Renal cortical epithelial cell (primary cell): ENCODE measurements around the gene TM4SF18. TPM values are rescaled to one million over a fixed set of nuclear protein-coding genes. Genes with fewer than 3 reads are reported as not detected.

Experiments used
- DNase-seq: peaks from one replicate; pipeline ENCODE4 v3.0.0-alpha.2; 2011; ENCODE audit warnings: low read depth
- total RNA-seq: library from RNA; depleted of rRNA; stranded (reverse); fragments of >200 nt; gene quantifications from 2 replicates; pipeline ENCODE4 v1.2.3, GENCODE V29; 2014

Gene TM4SF18
- total RNA-seq, 1 donor from 2014 or later: 11.9 TPM

DNA sequence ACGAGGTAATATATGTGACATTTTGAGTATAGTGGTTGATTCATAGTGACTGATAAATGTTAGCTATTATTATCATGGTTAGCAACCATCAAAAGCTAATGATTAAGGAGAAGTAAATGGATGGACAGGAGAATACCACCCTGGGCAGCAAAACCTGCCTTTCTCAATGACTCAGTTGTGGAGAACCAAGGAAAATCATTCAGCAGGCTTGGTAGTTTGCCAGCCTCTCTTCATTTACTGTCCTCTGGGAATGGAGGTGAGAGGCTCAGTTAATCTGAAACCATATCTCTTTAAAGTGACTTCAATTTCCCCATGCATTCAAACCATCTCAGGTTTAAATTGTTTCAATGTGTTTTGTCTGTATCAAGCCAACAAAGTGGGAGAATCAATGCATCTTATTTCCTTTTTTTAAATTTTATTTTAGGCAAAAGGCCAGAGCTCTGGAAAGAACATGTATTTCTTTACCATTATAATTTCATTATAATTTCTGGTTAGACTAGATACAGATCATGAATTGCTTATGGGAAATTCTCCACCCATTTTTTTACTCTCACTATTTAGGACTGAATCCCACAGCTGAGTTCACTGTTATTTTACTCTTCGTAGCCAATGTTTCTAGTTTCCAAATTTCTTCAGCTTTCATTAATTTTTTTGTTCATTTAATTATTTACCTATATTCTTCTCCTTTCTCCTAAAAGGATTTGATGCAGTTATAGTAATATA lies 2.7 kb downstream of the TM4SF18 start:
- DNase-seq: peak; percentile 85

DNA sequence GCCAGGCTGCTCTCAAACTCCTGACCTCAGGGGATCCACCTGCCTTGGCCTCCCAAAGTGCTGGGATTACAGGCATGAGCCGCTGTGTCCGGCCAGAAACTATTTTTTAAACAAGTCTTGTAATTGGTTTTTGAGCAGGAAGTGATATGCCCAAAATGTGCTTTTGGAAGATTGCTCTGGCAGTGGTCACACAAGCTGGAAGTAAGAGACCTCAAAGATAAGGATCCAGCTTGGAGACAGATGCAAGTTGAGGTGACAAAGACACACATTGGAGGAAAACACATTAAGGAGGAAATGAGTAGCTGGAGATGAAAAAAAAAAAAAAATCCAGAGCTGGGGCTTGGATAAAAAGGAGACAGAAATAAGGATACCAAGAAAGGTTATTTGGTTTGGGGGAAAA lies 6.3 kb downstream of the TM4SF18 start:
- no peak for DNase-seq

DNA sequence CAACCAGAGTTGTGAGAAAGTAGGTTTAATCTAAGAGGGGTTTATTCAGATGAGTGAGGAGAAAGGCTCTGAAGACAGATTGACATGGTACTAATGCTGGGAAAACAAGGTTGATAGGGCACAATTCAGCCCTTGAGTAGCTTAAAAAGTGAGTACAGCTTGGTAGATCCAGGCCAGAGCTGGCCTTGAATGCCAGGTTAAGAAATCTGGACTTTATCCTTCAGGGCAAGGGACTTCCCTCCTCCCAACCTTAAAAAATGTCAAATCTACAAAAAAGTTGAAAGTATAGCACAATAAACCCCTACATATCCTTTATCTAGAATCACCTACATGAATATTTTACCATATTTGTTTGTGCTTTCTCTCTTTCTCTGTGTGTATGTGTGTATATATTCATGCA lies 7.9 kb downstream of the TM4SF18 start:
- no peak for DNase-seq

DNA sequence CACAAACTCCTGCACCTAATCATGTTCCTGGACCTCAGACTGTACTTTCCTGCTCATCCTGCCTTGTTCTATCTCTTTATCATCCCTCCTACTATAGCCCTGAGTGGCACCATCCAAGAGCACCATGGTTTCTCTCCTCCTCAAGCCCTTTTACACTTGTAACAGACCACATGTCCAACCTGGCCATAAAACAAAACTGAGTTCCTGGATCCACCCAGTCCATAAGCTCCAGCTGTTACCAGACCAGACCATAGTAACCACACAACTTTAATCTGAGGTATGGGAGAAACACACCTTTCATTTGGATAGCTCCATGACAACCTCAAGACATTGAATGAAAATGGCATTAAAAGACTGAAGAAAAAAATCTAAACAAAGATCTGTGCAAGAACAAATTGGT lies 9.1 kb downstream of the TM4SF18 start:
- DNase-seq: no peak

DNA sequence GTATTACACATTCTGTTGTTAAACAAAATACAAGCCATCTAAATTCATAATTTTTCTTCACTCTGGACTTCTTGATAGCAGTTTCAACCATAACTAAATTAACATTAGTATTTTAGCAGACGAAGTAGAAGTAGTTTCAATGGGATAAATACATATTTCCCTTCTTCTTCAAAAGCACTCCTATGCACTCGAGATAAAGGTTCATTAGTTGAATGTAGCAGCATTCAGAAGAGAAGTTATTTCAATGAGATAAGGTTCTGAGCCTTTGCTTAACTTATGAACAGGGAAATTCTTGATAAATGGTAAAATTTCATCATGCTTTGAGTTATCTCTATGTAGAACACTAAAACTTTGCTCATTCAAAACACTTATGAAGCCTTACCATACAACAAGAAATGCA lies 11.8 kb downstream of the TM4SF18 start:
- no peak for DNase-seq

DNA sequence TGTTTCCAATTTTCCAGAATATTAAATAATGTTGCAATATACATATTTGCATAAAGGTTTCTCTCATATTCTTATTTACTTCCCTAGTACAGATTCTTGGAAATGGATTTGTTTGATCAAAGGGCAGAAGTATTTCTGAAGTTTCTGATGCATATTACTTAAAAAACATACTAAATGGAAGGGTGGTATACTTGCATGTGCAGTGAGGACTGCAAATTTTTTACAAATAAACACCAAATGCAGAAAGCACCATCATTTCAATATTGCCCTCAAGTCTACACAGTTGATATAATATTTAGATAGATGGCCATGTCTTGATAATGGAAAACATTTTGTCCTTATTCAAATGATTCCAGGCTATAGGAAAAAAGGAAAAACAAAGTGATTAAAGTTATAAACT lies 12.3 kb downstream of the TM4SF18 start:
- DNase-seq: no peak

DNA sequence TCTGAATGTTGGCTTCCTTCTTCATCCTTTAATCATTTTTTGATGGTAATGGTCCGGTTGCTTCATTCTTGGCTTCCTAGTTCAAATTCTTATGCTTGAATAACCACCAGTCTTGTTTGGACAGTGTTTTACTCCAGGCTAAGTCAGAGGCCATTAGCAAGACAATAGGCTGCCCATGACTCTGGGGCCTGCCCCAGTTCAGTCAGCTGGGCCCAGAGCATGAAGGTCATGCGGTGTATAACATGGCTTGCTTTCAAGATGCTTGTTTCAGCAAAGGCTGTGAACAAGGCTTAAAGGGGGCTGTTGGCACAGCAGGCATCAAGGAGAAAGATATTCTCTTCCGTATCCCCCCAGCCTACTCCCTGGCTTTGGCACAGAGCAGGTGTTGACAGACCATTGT lies 13.7 kb downstream of the TM4SF18 start:
- DNase-seq: peak; percentile 92

DNA sequence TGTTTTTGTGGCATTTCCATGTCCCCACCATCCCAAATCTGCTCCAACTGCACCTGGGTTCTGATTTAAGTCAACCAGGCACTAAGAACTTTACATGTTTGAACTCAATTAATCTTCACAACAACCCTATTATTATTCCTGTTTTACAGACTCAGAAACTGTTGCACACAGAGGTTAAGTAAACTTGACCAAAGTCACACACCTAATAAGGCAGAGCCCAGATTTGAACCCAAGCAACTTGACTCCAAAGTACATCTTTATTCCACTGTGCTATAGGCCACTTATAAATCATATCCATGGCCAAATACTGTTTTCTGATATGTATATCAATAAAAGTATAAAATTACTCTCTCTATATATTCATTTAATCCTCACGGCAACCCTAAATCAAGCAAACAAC lies 16.4 kb downstream of the TM4SF18 start:
- no peak for DNase-seq

DNA sequence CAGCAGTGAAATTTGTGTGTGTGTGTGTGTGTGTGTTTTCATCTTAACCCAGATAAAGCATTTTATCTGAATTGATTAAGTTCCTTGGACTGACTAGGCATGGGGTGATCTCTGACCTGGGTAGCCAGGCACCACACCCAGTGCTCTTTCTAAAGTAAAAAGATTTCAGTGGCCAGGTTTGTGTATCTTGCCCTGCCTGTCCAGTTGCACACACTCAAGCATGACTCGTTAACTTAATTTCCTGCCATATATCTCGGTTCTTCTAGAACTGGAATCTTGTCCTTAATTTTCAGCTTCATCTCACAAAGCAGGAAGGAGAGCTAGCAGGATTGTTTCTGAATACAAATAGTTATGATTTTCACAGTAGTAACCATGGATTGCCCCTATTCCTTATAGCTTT lies 17.0 kb downstream of the TM4SF18 start:
- DNase-seq: no peak

DNA sequence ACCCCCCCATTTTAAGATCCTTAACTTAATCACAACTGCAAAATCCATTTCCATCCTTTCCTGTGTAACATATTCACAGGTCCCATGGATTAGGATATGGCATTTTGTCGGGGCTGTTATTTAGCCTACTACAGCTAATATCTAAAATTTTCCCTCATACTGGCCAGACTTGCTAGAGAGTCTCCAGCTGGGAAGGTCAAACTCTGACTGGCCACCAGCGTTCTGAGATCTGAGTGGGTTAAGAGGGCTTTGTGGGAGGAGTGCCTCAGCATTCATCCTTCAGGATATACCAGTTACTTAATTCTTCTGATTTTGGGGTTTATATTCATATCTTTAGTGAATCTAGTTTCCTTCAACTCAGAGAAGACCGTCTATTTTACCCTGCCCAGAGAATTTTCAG lies 17.7 kb downstream of the TM4SF18 start:
- no peak for DNase-seq

DNA sequence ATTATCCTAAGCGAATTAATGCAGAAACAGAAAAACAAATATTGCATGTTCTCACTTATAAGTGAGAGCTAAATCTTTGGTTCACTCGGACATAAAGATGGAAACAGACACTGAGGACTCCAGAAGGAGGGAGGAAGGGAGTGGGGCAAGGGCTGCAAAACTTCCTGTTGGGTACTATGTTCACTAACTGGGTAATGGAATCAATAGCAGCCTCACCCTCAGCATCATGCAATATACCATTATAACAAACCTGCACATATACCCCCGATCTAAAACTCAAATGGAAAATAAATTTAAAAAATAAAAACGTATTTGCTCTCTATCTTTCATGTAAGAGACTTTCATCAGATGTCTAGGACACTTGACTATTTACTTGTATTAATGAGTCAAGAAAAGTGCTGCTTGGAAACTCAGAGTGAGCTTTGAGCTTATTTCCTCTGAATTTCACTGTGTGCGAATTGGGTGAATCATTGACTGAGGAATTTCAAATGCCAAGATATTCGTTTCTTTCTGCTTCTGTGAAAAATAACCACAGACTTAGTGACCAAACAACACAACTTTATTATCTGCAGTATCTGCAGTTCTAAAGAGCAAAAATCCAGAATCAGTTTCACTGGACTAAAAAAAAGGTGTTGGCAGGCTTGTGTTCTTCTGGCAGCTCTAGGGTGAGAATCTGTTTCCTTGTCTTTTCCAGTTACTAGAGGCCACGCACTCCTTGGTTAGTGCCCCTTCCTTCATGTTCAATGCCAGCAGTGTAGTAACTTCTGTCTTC lies 18.4 kb downstream of the TM4SF18 start:
- peak; percentile 96 for DNase-seq

DNA sequence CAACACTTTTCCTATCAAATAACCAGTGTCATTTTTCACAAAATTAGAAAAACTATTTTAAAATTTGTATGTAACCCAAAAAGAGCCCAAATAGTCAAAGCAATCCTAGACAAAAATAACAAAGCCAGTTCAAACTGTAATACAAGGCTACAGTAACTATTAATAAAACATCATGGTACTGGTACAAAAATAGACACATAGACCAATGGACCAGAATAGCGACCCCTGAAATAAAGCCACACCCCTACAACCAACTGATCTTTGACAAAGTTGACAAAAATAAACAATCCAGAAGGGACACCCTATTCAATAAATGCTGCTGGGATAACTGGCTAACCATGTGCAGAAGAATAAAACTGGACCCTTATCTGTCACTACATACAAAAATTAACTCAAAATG lies 19.9 kb downstream of the TM4SF18 start:
- no peak for DNase-seq

DNA sequence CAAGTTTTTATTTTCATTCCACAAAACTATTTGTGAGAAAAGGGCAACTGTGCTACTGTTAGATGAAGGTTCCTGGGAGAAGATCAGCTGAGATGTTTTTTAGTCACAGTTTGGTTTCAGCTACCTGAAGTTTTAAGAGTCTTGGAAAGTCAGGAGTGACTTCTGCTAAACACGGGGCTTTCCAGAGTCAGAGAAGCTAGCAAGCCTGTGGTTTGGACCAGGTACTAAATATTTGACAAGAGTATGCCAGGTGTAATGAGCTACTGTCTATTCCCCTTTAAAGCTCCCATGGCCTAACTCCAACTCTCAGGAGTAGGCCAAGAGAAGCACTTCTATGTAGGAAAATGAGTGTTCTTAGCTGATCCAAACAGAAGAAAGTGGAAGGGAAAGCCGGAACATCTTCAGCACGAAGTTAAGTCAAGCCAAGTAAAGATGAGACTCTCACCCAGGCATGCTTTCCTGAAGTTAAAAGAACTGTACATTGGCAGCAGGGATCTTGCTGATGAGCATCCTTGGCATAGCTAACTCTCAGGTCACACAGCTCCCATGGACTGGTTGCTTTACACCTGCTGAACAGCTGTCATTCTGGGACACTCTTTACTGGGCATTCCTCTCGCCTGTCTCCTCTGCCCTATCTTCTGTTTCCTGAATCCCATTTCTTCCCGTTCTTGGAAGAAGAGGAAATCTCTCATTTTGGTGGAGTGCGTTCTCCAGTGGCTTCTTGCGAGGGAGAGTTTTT lies 22.5 kb downstream of the TM4SF18 start:
- peak; percentile 52 for DNase-seq

DNA sequence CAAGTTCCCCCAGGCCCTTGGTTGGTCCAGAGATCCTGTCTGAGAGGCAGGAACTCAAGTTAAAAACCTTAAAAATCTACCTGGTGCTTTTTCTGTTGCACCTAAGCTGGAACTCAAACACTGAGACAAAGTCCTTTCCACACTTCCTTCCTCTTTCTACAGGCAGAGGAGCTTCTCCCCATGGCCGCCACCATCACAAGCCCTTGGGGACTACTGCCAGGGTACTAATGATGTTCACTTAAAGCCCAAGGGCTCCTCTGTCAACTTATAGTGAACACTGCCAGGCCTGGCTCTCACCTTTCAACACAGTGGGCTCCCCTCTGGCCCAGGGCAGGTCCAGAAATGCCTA lies 26.0 kb downstream of the TM4SF18 start:
- no peak for DNase-seq

DNA sequence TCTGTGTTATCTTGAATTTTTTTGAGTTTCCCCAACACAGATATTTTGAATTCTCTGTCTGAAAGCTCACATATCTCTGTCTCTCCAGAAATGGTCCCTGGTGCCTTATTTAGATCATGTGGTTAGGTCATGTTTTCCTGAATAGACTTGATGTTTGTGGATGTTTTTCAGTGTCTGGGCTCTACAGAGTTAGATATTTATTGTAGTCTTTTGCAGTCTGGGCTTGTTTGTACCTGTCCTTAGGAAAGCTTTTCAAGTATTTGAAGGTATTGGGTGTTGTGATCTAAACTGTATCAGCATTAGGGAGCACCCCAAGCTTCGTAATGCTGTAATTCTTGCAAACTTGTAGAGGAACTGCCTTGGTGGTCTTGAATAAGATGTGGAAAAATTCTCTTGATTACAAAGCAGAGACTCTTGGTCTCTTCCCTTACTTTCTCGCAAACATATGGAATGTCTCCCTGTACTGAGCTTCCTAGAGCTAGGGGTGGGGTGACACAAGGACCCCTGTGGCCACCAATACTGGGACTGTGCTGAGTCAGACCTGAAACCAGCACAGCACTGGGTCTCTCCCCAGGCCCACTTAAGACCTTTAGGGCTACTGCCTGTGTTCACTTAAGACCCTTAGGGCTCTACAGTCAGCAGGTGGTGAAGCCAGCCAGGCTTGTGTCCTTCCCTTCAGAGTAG lies 26.5 kb downstream of the TM4SF18 start:
- DNase-seq: no peak

DNA sequence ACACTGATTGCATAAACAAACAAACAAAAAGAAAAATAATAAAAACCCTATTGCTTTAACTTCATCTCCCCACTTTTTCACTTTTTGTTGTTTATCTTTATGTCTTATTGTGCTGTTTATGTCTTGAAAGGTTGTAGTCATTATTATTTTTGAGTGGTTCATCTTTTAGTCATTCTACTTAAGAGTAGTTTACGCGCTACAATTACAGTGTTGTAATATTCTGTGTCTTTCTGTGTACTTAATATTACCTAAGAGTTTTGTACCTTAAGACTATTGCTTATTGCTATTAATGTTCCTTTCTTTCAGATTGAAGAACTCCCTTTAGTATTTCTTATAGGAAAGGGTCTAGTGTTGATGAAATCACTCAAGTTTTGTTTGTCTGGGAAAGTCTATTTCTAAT lies 28.1 kb downstream of the TM4SF18 start:
- no peak for DNase-seq

DNA sequence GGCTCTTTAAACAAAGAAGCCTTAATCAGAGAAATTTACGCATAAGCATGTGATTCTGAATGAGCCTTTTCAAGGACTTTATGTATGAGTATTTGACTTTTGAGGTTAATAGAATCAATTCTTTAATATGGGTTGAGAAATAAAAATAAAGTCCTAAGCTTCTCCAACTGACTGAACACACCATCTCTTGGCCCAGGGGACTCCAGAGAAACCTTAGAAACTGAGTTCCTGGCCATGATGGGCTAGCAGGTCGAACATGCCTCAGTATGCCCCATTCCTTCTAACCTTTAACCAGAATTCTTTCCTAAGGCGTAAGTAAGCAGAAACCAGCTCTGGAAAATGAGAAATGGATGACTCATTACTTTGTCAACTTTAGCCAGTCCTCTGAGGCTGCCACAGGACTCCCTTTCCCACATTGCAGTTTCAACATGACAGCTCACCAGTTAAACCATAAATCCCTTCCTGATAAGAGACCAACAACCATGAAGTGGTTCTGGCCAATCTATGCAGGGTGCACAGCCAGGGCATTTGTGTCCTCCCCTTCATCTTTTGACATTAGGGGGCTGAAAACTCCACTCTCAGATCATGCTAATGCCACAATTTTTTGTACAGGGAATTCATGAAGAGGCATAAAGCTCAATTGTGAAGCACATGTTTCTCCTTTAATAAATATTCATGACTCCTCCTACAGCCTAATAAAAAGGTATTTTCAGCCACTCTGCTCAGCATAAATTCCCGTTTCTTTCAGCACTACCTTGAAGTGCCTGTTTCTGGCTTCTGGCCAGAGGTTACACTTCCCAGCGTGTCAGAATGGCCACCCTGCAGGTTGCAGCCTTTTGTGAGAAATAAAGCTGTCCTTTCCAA lies 33.3 kb downstream of the TM4SF18 start:
- peak; percentile 100 for DNase-seq

DNA sequence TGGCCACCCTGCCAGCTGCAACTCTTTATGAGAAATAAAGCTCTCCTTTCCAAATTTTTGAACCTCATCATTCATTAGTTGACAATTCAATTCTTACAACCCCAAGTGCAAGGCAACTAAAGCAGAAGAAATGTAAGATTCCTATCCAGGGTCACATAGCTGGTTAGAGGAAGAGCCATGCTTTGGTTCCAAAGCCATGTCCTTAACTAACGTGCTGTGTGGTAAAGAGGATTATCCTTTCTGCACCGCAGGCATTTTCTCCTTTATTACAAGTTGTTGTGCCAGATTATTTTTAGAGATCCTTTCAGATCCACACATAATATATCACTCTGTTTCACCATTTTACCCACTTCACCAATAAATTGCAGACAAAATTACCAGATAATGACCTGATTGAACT lies 36.5 kb downstream of the TM4SF18 start:
- no peak for DNase-seq

DNA sequence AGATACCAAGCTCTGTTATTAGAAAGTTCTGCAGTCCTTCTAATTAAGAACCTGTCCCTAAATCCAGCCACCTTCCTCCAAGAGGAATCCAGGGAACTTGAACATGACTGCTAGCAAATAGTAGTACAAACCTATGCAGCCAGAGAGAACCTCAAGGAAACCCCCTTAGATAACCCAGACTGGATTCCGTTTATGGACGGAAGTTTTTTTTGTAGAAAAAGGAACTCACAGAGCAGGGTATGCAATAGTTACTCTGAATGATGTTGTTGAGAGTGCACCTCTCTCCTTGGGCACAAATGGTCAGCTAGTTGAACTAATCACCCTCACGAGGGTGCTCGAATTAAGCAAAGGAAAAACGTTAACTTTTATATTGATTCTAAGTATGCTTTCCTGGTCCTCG lies 40.8 kb downstream of the TM4SF18 start:
- no peak for DNase-seq

DNA sequence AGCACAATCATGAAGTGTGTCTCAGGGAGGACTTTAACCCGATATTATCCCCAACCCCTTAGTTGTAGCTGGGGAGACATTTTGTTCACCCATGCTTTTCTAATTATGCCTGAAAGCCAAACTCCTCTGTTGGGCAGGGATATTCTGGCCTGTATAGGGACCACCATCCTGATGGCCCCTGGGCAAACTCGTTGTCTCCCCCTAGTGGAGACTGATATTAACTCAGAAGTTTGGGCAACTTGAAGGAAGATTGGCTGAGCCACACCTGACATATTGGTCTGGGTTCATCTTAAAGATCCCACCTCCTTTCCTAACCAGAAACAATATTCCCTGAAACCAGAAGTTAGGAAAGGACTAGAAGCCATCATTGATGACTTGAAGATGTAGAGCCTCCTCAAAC lies 42.3 kb downstream of the TM4SF18 start:
- DNase-seq: no peak

DNA sequence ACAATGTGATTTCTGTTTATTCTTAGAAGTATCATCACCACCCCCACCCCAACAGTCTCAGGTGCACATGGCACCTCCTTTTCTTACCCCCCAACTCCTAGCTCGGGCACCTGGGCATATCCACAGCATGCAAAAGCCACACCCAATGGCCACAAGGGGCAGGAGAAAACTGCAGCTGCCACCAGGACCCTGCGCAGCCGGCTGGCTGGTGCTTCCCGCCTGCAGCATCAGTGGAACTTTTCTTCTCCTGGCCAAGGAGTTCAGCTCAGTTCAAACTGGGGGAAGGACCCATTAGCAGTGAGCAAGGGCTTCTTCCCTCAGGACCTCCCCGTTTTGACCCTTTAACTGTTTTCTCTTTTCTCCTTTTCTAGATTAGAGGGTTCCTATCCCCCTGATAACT lies 44.8 kb downstream of the TM4SF18 start:
- no peak for DNase-seq
